Measurements from ENCODE around the gene HAUS3.
"Not testable (repeated sequence)": the region's sequence is repeated elsewhere in the genome, so short reads cannot be mapped to it uniquely, and the experiment has no call there.

The HAUS3 gene

GRCh38 chr4:2231082-2231481, 10.8 kb downstream of the HAUS3 start:
- TF ChIP-seq CTCF (IDR thresholded peaks at IDR 0.05; ENCODE audit: insufficient read depth, low read depth, low read length, missing control alignments) = no peak

GRCh38 chr4:2226261-2226660, 15.7 kb downstream of the HAUS3 start:
- no peak for TF ChIP-seq CTCF (IDR thresholded peaks at IDR 0.05; ENCODE audit: insufficient read depth, low read depth, low read length, missing control alignments)
- no peak for DNase-seq (ENCODE audit: low read depth)
- no peak overlapping the region for H3K4me3 ChIP-seq (ENCODE audit: low read depth, low read length)

More at GRCh38 chr4:2231082-2231481, 10.8 kb downstream of the HAUS3 start:
- H3K4me3 ChIP-seq (ENCODE audit: low read depth, low read length) = no peak overlapping the region
- DNase-seq (ENCODE audit: low read depth) = no peak

GRCh38 chr4:2222838-2223237, 19.1 kb downstream of the HAUS3 start:
- no peak for TF ChIP-seq CTCF (IDR thresholded peaks at IDR 0.05; ENCODE audit: insufficient read depth, low read depth, low read length, missing control alignments)
- no peak for DNase-seq (ENCODE audit: low read depth)
- no peak overlapping the region for H3K4me3 ChIP-seq (ENCODE audit: low read depth, low read length)

- H3K4me3 ChIP-seq (ENCODE audit: low read depth, low read length); DNase-seq (ENCODE audit: low read depth): not testable (repeated sequence)
Measured at GRCh38 chr4:2221378-2221777, 20.5 kb downstream of the HAUS3 start.

GRCh38 chr4:2220016-2220630, 21.8 kb downstream of the HAUS3 start:
- peak; percentile 96 for TF ChIP-seq CTCF (IDR thresholded peaks at IDR 0.05; ENCODE audit: insufficient read depth, low read depth, low read length, missing control alignments)
- H3K4me3 ChIP-seq (ENCODE audit: low read depth, low read length) = no peak overlapping the region
- peak; percentile 75 for DNase-seq (ENCODE audit: low read depth)

- H3K4me3 ChIP-seq (ENCODE audit: low read depth, low read length) = no peak overlapping the region
- no peak for TF ChIP-seq CTCF (IDR thresholded peaks at IDR 0.05; ENCODE audit: insufficient read depth, low read depth, low read length, missing control alignments)
- DNase-seq (ENCODE audit: low read depth) = no peak
Measured at GRCh38 chr4:2219233-2219760, 22.6 kb downstream of the HAUS3 start.

- no peak for DNase-seq (ENCODE audit: low read depth)
- TF ChIP-seq CTCF (IDR thresholded peaks at IDR 0.05; ENCODE audit: insufficient read depth, low read depth, low read length, missing control alignments) = no peak
- no peak overlapping the region for H3K4me3 ChIP-seq (ENCODE audit: low read depth, low read length)
Measured at GRCh38 chr4:2218436-2218835, 23.5 kb downstream of the HAUS3 start.
